Heart left ventricle (tissue), 13 donors: ENCODE results near the gene DCN.

Experiments used
- CTCF ChIP-seq, 12 donors: fragments of 200-600 bp; sonication (generic) in 4 of 12; IDR thresholded peaks; one replicate each; pipeline versions ENCODE4 v1.5.0 to v1.8.0; 2018 to 2022; ENCODE audit warnings: antibody characterized with exemption in 12 of 12, mild to moderate bottlenecking in 5 of 12
- POLR2A ChIP-seq, 2 donors: fragments of 450-650 bp; IDR thresholded peaks; one replicate each; pipeline ENCODE4 v1.6.1; 2017; ENCODE audit warnings: antibody characterized with exemption in 2 of 2, mild to moderate bottlenecking in 2 of 2, moderate library complexity in 2 of 2
- donor health status: ischemic (EF 13 %, LVEDD 7.1; RV severe dilation, severe dysfunction).
- donor health status: DM: no; HTN: yes; CAD: no.
- donor health status: DM: no; HTN: no; CAD: no.
- donor health status: ischemic (EF 25% LVEDD 6.9; RV normal size, moderate dysfunction).
- donor health status: ischemic (EF 25% LVEDD 5.7; RV mildly dilated, moderate dysfunction).
- donor health status: ischemic (EF 35%, LVEDD 5.7; RV mildly dilated, moderate dysfunction).
- donor health status: nonischemic (EF 11% LVEDD 7.7; RV severe dilation, severe dysfunction).
- donor health status: DM: yes; HTN: yes; CAD: no.
- donor health status: PGD.
- donor health status: ischemic (EF 29% LVEDD 5.4; RV normal size, mild dysfunction).
- donor health status: nonischemic (EF 23%, LVEDD 6.1; RV moderate dilation, normal function).

- TF ChIP-seq CTCF (IDR thresholded peaks at IDR 0.05) = no peak
- no peak for TF ChIP-seq POLR2A (IDR thresholded peaks at IDR 0.05)
These were observed 11.9 kb upstream of the DCN start for GRCh38 chr12:91194500-91194899.
